ENCODE results near the gene DCAF12. TPM values are rescaled to one million over a fixed set of nuclear protein-coding genes. Genes with fewer than 3 reads are reported as not detected.

DCAF12 gene
- polyA plus RNA-seq (2012; ENCODE audit: insufficient read depth, insufficient read length, low read depth) = 21.9 TPM

DNA sequence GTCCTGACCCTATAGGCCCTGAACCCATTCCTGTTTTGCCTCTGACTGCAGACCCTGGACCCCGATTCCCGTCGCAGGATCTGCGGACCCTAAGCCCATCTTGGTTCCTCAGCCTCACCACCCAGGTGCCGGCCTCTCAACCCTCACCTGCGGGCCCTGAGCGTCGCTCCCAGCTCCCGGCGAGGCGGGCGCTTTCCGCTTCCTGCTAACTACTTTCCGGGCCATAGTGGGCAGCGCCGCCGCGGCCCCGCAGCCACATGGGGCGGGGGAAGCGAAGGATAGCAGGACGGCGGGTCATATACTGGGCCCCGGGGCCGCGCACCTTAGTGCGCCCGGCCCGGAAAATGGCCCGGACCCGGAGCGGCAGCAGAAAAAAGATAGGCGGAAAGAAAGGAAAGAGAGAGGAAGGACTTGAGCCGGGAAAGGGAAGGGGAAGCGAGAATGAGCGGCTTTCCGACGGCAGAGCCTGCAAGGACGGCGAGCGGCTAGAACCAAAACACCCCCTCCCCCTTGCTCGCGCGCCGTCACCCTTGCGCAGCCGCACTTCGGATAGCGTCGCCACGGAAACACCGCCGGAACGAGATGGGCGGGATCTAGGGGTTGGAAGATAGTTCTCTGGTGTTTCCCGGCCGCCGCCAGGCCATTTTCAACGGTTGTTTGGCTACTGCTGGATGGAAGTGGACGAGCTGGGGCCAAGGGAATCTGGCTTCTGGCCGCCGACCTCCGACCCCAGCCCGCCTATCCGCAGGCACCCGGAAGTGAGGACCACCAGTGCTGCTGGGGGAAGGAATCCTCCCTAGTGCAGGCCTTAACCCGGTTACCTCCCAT, at the start of gene DCAF12:
Gene DCAF12, minus strand, starts transcription at position 492 of the 828 bp plus-strand sequence. Its CDS starts 267 bp downstream, at position 225.
- peak within 1 kb of the TSS; percentile 76 for H3K4me3 ChIP-seq (ENCODE audit: low read depth, low read length)
- no peaks in the 10 kb centered on the region for H3K27me3 ChIP-seq
- DNase-seq = peak; percentile 93
- no peak for TF ChIP-seq CTCF (IDR thresholded peaks at IDR 0.05; ENCODE audit: low read depth, low read length)
- H3K36me3 ChIP-seq = peaks cover 34% of the 10 kb centered on the region
- H3K4me1 ChIP-seq = peaks cover 10% of the 10 kb centered on the region
- H3K9me3 ChIP-seq = no peaks in the 10 kb centered on the region

DNA sequence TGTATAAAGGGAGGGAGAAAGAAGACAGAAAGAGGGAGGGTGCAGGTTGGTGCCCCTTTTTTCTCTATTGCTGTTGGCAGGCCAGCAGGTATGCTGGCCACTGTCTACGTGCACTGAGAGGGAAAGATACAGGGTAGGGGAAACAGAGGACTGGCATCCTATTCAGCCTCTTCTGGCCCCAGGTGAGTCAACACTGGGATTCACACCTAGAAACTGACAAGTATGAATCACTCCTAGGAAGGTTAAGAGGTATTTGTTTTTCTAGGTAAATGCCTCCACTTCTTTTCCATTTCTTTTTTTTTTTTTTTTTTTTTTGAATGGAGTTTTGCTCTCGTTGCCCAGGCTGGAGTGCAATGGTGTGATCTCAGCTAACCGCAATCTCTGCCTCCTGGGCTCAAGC, 49.6 kb upstream of the DCAF12 start:
- no peaks in the 10 kb centered on the region for H3K27me3 ChIP-seq
- H3K9me3 ChIP-seq = no peaks in the 10 kb centered on the region
- no peak for DNase-seq
- peaks cover 5% of the 10 kb centered on the region; the same call in 1 of the 2 replicates for H3K4me1 ChIP-seq
- H3K4me3 ChIP-seq (ENCODE audit: low read depth, low read length) = no peak overlapping the region
- H3K36me3 ChIP-seq = no peaks in the 10 kb centered on the region
- no peak for TF ChIP-seq CTCF (IDR thresholded peaks at IDR 0.05; ENCODE audit: low read depth, low read length)

DNA sequence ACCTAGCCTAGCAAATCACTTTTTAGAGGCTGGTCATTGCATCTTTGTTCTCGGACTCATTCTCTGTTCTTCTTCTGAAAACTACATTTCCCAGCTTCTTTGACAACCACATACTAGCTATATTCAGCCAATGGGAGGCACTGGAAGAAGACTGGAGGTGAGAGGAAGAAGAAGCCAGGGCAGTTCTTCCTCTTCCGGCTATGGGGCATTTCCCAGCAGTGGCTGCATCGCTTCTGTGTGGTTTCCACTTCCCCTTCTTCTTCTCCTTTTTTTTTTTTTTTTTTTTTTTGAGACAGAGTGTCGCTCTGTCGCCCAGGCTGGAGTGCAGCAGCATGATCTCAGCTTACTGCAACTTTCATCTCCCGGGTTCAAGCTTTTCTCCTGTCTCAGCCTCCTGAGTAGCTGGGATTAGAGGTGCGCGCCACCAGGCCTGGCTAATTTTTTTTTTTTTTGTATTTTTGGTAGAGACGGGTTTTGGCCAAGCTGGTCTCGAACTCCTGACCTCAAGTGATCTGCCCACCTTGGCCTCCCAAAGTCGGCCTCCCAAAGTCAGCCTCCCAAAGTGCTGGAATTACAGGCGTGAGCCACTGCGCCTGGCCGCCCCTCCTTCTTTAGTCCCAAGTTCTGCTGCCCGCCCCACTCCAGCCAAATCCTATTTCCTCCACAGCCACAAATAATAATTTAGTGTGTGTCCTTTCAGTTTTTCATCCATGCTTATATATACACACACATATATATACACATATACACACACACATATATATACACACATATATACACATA, 45.4 kb upstream of the DCAF12 start:
- H3K4me1 ChIP-seq = peaks cover 6% of the 10 kb centered on the region
- no peak for DNase-seq
- no peaks in the 10 kb centered on the region for H3K27me3 ChIP-seq
- no peaks in the 10 kb centered on the region for H3K36me3 ChIP-seq
- H3K9me3 ChIP-seq = no peaks in the 10 kb centered on the region
- no peak overlapping the region for H3K4me3 ChIP-seq (ENCODE audit: low read depth, low read length)
- no peak for TF ChIP-seq CTCF (IDR thresholded peaks at IDR 0.05; ENCODE audit: low read depth, low read length)

DNA sequence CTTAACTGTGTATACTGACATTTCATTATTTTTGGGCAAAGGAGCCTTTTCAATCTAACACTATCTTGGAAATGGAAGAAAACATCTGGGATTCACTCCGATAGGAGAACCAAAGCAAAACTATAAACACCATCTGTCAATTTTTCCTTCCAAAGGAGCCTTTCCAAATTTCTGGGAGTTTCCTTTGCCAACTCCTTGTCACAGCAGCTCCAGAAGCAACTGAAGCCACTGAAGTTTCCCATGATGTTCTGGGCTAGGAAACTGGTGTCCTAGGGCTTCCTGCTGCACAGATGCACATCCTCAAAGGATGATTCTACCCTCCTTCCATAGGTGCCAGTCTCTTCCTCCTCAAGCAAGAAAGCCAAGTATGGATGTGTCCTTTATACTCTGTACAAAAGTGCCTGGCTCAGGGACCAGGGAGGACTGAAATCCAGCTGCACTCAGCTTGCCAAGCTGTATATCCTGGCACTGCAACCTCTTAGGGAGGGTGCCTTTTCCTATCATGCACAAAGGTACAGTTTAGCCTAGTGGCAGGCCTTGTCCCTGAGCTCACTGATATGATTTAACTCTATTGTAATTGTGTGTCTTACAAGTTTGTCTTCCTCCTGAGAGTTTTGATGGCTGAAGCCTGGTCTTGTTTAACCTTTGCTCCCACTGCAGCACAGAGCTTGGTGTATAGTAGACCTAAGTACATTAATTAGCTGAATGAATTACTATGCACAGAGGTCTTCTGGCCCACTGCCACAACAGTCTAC, 43.9 kb upstream of the DCAF12 start:
- Histone ChIP-seq H3K9me3 (no peaks in the 10 kb centered on the region), H3K36me3 (no peaks in the 10 kb centered on the region), H3K4me1 (peaks cover 6% of the 10 kb centered on the region), H3K27me3 (no peaks in the 10 kb centered on the region), H3K4me3 (ENCODE audit: low read depth, low read length) (no peak overlapping the region)
- peak; percentile 44 for DNase-seq
- TF ChIP-seq CTCF (IDR thresholded peaks at IDR 0.05; ENCODE audit: low read depth, low read length) = no peak

DNA sequence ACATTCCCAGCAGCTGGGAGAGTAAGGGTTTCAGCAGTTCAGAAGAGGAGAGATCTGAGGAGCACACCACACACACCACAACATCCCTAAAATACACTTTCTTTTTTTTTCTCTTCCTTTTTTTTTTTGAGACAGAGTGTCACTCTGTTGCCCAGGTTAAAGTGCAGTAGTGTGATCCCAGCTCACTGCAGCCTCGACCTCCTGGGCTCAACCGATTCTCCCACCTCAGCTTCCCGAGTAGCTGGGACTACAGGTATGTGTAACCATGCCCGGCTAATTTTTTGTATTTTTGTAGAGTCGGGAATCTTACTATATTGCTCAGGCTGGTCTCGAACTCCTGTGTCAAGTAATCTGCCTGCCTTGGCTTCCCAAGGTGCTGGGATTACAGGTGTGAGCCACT, 42.6 kb upstream of the DCAF12 start:
- TF ChIP-seq CTCF (IDR thresholded peaks at IDR 0.05; ENCODE audit: low read depth, low read length) = no peak
- peaks cover 6% of the 10 kb centered on the region for H3K4me1 ChIP-seq
- no peaks in the 10 kb centered on the region for H3K27me3 ChIP-seq
- no peaks in the 10 kb centered on the region for H3K9me3 ChIP-seq
- no peaks in the 10 kb centered on the region for H3K36me3 ChIP-seq
- H3K4me3 ChIP-seq (ENCODE audit: low read depth, low read length) = no peak overlapping the region
- no peak for DNase-seq

Measured in BE2C (cell line).